Smooth muscle cell (in vitro differentiated cells): ENCODE data around the gene LRMDA. TPM values are rescaled to one million over a fixed set of nuclear protein-coding genes. Genes with fewer than 3 reads are reported as not detected.

Experiments
- DNase-seq: peaks from one replicate; lab custom pipeline; 2025; ENCODE audit not compliant: unreplicated experiment; lab: John Stamatoyannopoulos, UW
- H2AFZ ChIP-seq: fragments of 200-600 bp; sonication (generic); 2 replicates; pipeline ENCODE4 v1.6.0; 2016; ENCODE audit warnings: antibody characterized with exemption, low read depth, mild to moderate bottlenecking
- H3F3A ChIP-seq: fragments of 200-600 bp; sonication (generic); 2 replicates; pipeline ENCODE4 v1.6.0; 2017; ENCODE audit warnings: antibody characterized with exemption, low read depth
- H3K27ac ChIP-seq: fragments of 200-600 bp; sonication (generic); 2 replicates; pipeline ENCODE4 v1.5.1; 2016; ENCODE audit warnings: low read depth, mild to moderate bottlenecking
- H3K27me3 ChIP-seq: fragments of 200-600 bp; sonication (generic); 2 replicates; pipeline ENCODE4 v1.6.1; 2016; ENCODE audit warnings: low read depth, mild to moderate bottlenecking
- H3K36me3 ChIP-seq: fragments of 200-600 bp; sonication (generic); 2 replicates; pipeline ENCODE4 v1.5.1; 2016; ENCODE audit warnings: low read depth
- H3K4me1 ChIP-seq: fragments of 200-600 bp; sonication (generic); 2 replicates; pipeline ENCODE4 v1.5.1; 2016; ENCODE audit warnings: low read depth
- H3K4me2 ChIP-seq: fragments of 200-600 bp; sonication (generic); 2 replicates; pipeline ENCODE4 v1.6.0; 2016; ENCODE audit warnings: mild to moderate bottlenecking
- H3K4me3 ChIP-seq: fragments of 200-600 bp; sonication (generic); 2 replicates; pipeline ENCODE4 v1.5.1; 2016; ENCODE audit warnings: mild to moderate bottlenecking
- H3K79me2 ChIP-seq: fragments of 200-600 bp; sonication (generic); 2 replicates; pipeline ENCODE4 v1.6.0; 2016; ENCODE audit warnings: low read depth, mild to moderate bottlenecking
- H3K9ac ChIP-seq: fragments of 200-600 bp; sonication (generic); 2 replicates; pipeline ENCODE4 v1.6.0; 2016; ENCODE audit warnings: low read depth
- H3K9me3 ChIP-seq: fragments of 200-600 bp; sonication (generic); replicated peaks from 2 replicates; pipeline ENCODE4 v1.5.1; 2016; ENCODE audit warnings: low read depth
- H4K20me1 ChIP-seq: fragments of 200-600 bp; sonication (generic); 2 replicates; pipeline ENCODE4 v1.6.0; 2016; ENCODE audit warnings: low read depth
- CTCF ChIP-seq: fragments of 200-600 bp; sonication (generic); IDR thresholded peaks from 2 replicates; pipeline ENCODE4 v1.5.1; 2017; ENCODE audit warnings: borderline replicate concordance, mild to moderate bottlenecking, antibody characterized with exemption; ENCODE audit not compliant: insufficient read depth, poor library complexity, severe bottlenecking
- WGBS: methylation state at CpG from one replicate; pipeline ENCODE4 v1.1.7; 2016; ENCODE audit warnings: low lambda C conversion rate; 5-methylcytosine and 5-hydroxymethylcytosine counted together
- polyA plus RNA-seq: library from polyadenylated mRNA; unstranded; fragments of >200 nt; fragmentation: Nextera tagmentation; extraction: Ambion mirVana; gene quantifications from 2 replicates; pipeline ENCODE4 v1.2.1, GENCODE V29; 2016
- total RNA-seq: library from RNA; depleted of rRNA; stranded (reverse); fragments of >200 nt; gene quantifications from 2 replicates; pipeline ENCODE4 v1.2.3, GENCODE V29; 2014

Gene LRMDA
- total and polyA plus RNA-seq, 2 experiments from 2014 or later = 1.5 to 1.6 TPM

- H3F3A ChIP-seq = no peaks in the 10 kb centered on the region
- WGBS = 97% methylated on average over 7 of the region's 7 CpGs
- H3K9ac ChIP-seq = no peak overlapping the region
- H3K36me3 ChIP-seq = no peaks in the 10 kb centered on the region
- H3K4me3 ChIP-seq = no peak overlapping the region
- no peaks in the 10 kb centered on the region for H3K4me1 ChIP-seq
- H4K20me1 ChIP-seq = no peaks in the 10 kb centered on the region
- no peak for DNase-seq
- no peaks in the 10 kb centered on the region for H3K9me3 ChIP-seq
- H3K4me2 ChIP-seq = no peak overlapping the region
- TF ChIP-seq CTCF = no peak
- no peaks in the 10 kb centered on the region for H3K27me3 ChIP-seq
- H3K27ac ChIP-seq = no peak overlapping the region
- no peaks in the 10 kb centered on the region for H3K79me2 ChIP-seq
- H2AFZ ChIP-seq = no peak overlapping the region
Measured at GRCh38 chr10:75951627-75952026, 520.2 kb downstream of the LRMDA start.

GRCh38 chr10:75952093-75952492 is 520.7 kb downstream of the LRMDA start:
- Histone ChIP-seq H3K27me3 (no peaks in the 10 kb centered on the region), H3K4me1 (no peaks in the 10 kb centered on the region), H2AFZ (no peak overlapping the region), H3K36me3 (no peaks in the 10 kb centered on the region), H3F3A (no peaks in the 10 kb centered on the region), H4K20me1 (no peaks in the 10 kb centered on the region), H3K4me2 (no peak overlapping the region), H3K27ac (no peak overlapping the region), H3K9ac (no peak overlapping the region), H3K9me3 (no peaks in the 10 kb centered on the region), H3K79me2 (no peaks in the 10 kb centered on the region), H3K4me3 (no peak overlapping the region)
- 89% methylated on average over 7 of the region's 7 CpGs for WGBS
- no peak for DNase-seq
- TF ChIP-seq CTCF = no peak

DNA sequence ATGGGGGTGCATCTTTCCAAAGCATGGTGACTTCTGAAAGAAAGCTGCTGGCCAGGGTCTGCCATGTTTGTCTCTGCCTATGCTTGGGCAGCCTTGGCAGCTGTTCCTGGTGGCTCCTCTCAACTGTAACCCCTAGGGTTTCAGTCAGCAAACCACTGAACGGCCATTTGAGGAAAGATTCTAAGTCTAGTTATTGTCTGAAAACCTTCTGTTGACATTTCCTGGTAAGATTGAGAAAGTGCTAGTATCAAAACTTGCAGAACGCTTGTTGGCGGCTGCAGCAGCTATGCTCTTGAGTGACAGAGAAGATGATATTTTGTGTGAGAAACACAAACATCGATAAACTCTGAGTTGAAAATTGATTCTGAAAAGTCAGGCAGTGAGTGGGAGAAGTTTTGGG is 523.1 kb downstream of the LRMDA start:
- Histone ChIP-seq H3K27ac (no peak overlapping the region), H3K9me3 (no peaks in the 10 kb centered on the region), H3K79me2 (no peaks in the 10 kb centered on the region), H2AFZ (no peak overlapping the region), H4K20me1 (no peaks in the 10 kb centered on the region), H3K27me3 (no peaks in the 10 kb centered on the region), H3F3A (no peaks in the 10 kb centered on the region), H3K4me1 (no peaks in the 10 kb centered on the region), H3K9ac (no peak overlapping the region), H3K4me3 (no peak overlapping the region), H3K4me2 (no peak overlapping the region), H3K36me3 (no peaks in the 10 kb centered on the region)
- 91% methylated on average over 4 of the region's 4 CpGs for WGBS
- no peak for TF ChIP-seq CTCF
- no peak for DNase-seq

DNA sequence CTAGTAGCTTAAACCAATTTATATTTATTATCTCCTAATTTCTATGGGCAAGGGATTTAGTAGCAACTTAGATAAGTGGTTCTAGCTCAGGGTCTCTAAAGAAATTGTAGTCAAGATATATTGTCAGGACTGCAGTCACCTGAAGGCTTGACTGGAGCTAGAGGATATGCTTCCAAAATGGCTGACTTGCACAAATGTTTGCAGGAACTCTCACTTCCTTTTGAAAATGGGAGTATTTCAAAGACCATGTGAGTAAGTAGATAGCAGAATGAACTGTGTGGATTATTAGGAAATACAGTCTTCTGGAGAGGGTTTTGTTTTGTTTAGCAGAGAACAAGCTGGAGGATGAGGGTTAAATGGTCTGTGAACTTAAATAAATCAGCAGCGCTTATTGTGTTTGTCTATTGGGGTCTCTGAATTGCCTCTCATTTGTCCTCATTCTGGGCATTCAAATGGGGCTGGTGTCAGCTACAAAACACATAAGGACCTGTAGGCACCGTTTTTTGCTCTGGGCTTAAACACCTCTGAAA is 524.6 kb downstream of the LRMDA start:
- Histone ChIP-seq H3K9me3 (no peaks in the 10 kb centered on the region), H3K4me2 (no peak overlapping the region), H3K79me2 (no peaks in the 10 kb centered on the region), H3K27ac (no peak overlapping the region), H2AFZ (no peak overlapping the region), H3F3A (no peaks in the 10 kb centered on the region), H3K4me1 (no peaks in the 10 kb centered on the region), H3K36me3 (no peaks in the 10 kb centered on the region), H4K20me1 (no peaks in the 10 kb centered on the region), H3K27me3 (no peaks in the 10 kb centered on the region), H3K4me3 (no peak overlapping the region), H3K9ac (no peak overlapping the region)
- WGBS = 98% methylated on average over 2 of the region's 2 CpGs
- no peak for TF ChIP-seq CTCF
- no peak for DNase-seq
